ENCODE measurements around the gene MALT1. TPM values are rescaled to one million over a fixed set of nuclear protein-coding genes. Genes with fewer than 3 reads are reported as not detected.

The MALT1 gene, protein sequence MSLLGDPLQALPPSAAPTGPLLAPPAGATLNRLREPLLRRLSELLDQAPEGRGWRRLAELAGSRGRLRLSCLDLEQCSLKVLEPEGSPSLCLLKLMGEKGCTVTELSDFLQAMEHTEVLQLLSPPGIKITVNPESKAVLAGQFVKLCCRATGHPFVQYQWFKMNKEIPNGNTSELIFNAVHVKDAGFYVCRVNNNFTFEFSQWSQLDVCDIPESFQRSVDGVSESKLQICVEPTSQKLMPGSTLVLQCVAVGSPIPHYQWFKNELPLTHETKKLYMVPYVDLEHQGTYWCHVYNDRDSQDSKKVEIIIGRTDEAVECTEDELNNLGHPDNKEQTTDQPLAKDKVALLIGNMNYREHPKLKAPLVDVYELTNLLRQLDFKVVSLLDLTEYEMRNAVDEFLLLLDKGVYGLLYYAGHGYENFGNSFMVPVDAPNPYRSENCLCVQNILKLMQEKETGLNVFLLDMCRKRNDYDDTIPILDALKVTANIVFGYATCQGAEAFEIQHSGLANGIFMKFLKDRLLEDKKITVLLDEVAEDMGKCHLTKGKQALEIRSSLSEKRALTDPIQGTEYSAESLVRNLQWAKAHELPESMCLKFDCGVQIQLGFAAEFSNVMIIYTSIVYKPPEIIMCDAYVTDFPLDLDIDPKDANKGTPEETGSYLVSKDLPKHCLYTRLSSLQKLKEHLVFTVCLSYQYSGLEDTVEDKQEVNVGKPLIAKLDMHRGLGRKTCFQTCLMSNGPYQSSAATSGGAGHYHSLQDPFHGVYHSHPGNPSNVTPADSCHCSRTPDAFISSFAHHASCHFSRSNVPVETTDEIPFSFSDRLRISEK
- total RNA-seq = 10 to 100 TPM; 41.1 to 51.6 TPM

DNA sequence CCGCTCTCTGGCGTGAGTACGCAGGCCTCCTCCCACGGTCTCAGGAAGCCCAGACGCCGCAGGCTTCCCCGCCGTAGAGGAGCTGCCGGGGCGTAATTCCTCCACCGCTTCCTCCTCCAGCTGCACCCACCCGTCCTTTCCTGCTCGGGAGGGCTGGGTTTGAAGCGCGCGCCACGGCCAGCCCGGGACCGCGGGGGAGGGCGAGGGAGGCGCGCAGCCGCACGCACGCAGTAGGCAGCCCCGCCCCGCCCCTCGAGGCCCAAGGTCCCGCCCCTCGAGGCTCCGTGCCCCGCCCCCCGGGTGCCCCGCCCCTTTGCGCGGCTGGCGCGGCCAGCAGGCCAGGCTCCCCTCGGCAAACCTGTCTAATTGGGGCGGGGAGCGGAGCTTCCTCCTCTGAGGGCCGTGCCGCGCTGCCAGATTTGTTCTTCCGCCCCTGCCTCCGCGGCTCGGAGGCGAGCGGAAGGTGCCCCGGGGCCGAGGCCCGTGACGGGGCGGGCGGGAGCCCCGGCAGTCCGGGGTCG lies at the start of gene MALT1:
Gene MALT1, plus strand, starts transcription at position 355 of the 521 bp plus-strand sequence. CDS start 179 bp downstream, outside the sequence.
- no peaks in the 10 kb centered on the region for H3K4me1 ChIP-seq (replicated peaks)
- WGBS = under 1% methylated on average over 30 of the region's 60 CpGs

DNA sequence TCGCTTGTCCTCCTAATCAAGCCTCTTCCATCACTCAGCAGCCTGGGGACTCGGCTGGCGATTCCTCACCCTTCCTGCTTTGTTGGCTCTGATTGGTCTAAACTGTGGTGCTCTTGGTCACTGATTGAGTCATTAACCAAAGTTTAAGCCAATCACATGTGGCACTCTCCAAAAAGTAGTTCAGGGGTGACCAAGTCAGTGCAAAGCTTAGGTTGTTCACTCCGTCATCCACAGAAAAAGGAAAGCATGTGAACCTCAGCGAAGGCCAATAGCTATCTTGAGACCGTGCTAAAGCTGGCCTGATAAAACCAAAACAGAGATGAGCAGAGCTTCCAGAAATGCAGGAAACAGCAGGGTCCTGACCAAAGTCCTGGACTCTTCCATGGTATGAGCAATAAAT lies 47.3 kb upstream of the MALT1 start:
- H3K4me1 ChIP-seq (replicated peaks) = no peaks in the 10 kb centered on the region
- H3K27me3 ChIP-seq (replicated peaks; ENCODE audit: insufficient read depth) = no peaks in the 10 kb centered on the region
- no peaks in the 10 kb centered on the region for H3K9me3 ChIP-seq
- H3K27ac ChIP-seq = no peak overlapping the region
- no peak overlapping the region for H3K4me3 ChIP-seq
- intact Hi-C loops (cut with DNase I) = no loop called here
- TF ChIP-seq, protein P1, sequence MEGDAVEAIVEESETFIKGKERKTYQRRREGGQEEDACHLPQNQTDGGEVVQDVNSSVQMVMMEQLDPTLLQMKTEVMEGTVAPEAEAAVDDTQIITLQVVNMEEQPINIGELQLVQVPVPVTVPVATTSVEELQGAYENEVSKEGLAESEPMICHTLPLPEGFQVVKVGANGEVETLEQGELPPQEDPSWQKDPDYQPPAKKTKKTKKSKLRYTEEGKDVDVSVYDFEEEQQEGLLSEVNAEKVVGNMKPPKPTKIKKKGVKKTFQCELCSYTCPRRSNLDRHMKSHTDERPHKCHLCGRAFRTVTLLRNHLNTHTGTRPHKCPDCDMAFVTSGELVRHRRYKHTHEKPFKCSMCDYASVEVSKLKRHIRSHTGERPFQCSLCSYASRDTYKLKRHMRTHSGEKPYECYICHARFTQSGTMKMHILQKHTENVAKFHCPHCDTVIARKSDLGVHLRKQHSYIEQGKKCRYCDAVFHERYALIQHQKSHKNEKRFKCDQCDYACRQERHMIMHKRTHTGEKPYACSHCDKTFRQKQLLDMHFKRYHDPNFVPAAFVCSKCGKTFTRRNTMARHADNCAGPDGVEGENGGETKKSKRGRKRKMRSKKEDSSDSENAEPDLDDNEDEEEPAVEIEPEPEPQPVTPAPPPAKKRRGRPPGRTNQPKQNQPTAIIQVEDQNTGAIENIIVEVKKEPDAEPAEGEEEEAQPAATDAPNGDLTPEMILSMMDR (IDR thresholded peaks at IDR 0.05) = no peak
- no peak for TF ChIP-seq POLR2A (IDR thresholded peaks at IDR 0.05)
- TF ChIP-seq POLR2AphosphoS5 (IDR thresholded peaks at IDR 0.05) = no peak
- H3K36me3 ChIP-seq = no peaks in the 10 kb centered on the region
- WGBS = 94% methylated on average over 6 of the region's 6 CpGs
- DNase-seq (ENCODE audit: low spot score) = no peak

More for the DNA sequence above, at the start of gene MALT1:
- intact Hi-C loops (cut with DNase I) = no loop called here
- peak within 1 kb of the TSS; percentile 91 to 97 for H3K4me3 ChIP-seq
- H3K27ac ChIP-seq = peak within 1 kb of the TSS; percentile 92 to 98
- no peaks in the 10 kb centered on the region for H3K36me3 ChIP-seq
- peak; percentile 96 for DNase-seq (ENCODE audit: low spot score)
- no peaks in the 10 kb centered on the region for H3K9me3 ChIP-seq
- H3K27me3 ChIP-seq (replicated peaks; ENCODE audit: insufficient read depth) = no peaks in the 10 kb centered on the region
- TF ChIP-seq, protein P1 (IDR thresholded peaks at IDR 0.05) = no peak
- TF ChIP-seq POLR2A (IDR thresholded peaks at IDR 0.05) (peak; percentile 96), POLR2AphosphoS5 (IDR thresholded peaks at IDR 0.05) (peak; percentile 95)

DNA sequence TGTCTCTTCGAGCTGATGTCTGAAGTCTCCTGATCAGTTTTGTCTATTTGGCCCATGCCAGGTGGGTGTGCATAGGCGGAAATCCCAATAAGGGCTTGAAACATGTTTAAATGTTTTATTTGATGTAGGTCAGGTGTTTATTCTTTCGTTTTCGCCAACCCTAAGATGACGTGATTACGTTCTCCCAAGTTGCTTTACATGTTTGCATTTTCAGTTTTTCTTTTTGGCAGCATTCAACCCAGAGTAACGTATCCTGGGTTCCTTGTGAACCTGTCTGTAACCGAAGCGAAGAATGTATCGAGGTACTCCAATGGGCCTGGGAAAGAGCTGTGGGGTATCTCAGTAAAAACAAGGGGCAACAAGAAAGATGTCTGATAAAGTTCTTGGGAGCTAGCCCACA lies 45.4 kb upstream of the MALT1 start:
- TF ChIP-seq, protein P1 (IDR thresholded peaks at IDR 0.05) = no peak
- TF ChIP-seq POLR2AphosphoS5 (IDR thresholded peaks at IDR 0.05) = peak; percentile 4
- DNase-seq (ENCODE audit: low spot score) = no peak
- intact Hi-C loops (cut with DNase I) = no loop called here
- peak overlapping the region in 1 of 2 donors; percentile 9 for H3K27ac ChIP-seq
- H3K4me3 ChIP-seq = peak overlapping the region in 1 of 2 donors; percentile 5
- no peaks in the 10 kb centered on the region for H3K27me3 ChIP-seq (replicated peaks; ENCODE audit: insufficient read depth)
- 57% methylated on average over 10 of the region's 10 CpGs for WGBS
- H3K9me3 ChIP-seq = no peaks in the 10 kb centered on the region
- H3K4me1 ChIP-seq (replicated peaks) = no peaks in the 10 kb centered on the region
- H3K36me3 ChIP-seq = no peaks in the 10 kb centered on the region

DNA sequence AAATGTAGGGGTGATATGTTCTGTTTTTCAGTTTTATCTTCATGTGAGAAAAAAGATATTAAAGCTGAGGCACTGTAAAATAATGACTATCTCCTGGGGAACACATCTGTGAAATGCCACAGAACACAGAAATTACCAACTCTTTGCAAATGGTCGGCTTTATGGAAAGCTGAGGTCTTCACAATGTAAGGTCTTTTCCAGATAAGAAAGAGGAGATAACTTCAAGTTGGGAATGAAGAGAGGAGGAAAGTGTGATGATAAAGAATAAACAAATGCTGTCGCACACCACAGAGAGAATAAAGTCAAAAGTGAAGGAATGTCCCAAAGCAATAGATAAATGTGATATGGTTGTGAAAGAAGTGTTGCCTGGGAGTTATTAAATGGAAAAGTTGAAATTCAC lies 41.2 kb upstream of the MALT1 start:
- no peak for DNase-seq (ENCODE audit: low spot score)
- Histone ChIP-seq H3K27me3 (replicated peaks; ENCODE audit: insufficient read depth) (no peaks in the 10 kb centered on the region), H3K4me1 (replicated peaks) (no peaks in the 10 kb centered on the region), H3K27ac (no peak overlapping the region), H3K36me3 (no peaks in the 10 kb centered on the region), H3K9me3 (no peaks in the 10 kb centered on the region), H3K4me3 (no peak overlapping the region)
- intact Hi-C loops (cut with DNase I) = no loop called here
- WGBS = 88% methylated on average over 2 of the region's 2 CpGs
- TF ChIP-seq POLR2AphosphoS5 (IDR thresholded peaks at IDR 0.05) (no peak), POLR2A (IDR thresholded peaks at IDR 0.05) (no peak)
- TF ChIP-seq, protein P1 (IDR thresholded peaks at IDR 0.05) = no peak
